H1 (cell line): ENCODE data around the gene NRXN3.

ENCODE experiments used
- BCL11A ChIP-seq, 2 experiments: IDR thresholded peaks; one replicate each; pipeline ENCODE4 v1.6.1; 2011; ENCODE audit warnings: low read depth in 2 of 2, low read length in 2 of 2, mild to moderate bottlenecking in 2 of 2
- CEBPB ChIP-seq: IDR thresholded peaks from 2 replicates; pipeline ENCODE4 v1.6.1; 2012; ENCODE audit warnings: low read depth, low read length
- CHD1 ChIP-seq: IDR thresholded peaks from 2 replicates; pipeline ENCODE4 v1.6.1; 2012; ENCODE audit warnings: low read depth, low read length, improper control_type of control experiment
- CTCF ChIP-seq, 3 experiments: IDR thresholded peaks; 1 replicate in 2 of 3; 2 replicates in 1 of 3; pipeline versions ENCODE4 v1.5.1 to v1.6.1; 2011; ENCODE audit warnings: low read length in 3 of 3, mild to moderate bottlenecking in 3 of 3, inconsistent platforms in 2 of 3, low read depth in 1 of 3, moderate library complexity in 1 of 3; ENCODE audit not compliant: insufficient read depth in 1 of 3; ENCODE audit errors: control extremely low read depth in 1 of 3
- JUND ChIP-seq: IDR thresholded peaks from 2 replicates; pipeline ENCODE4 v1.6.1; 2011; ENCODE audit warnings: mild to moderate bottlenecking, improper control_type of control experiment, low read length
- POLR2A ChIP-seq, 2 experiments: IDR thresholded peaks; 1 replicate in 1 of 2; 2 replicates in 1 of 2; pipeline ENCODE4 v1.6.1; 2011; ENCODE audit warnings: low read depth in 2 of 2, low read length in 2 of 2, mild to moderate bottlenecking in 2 of 2; ENCODE audit errors: control extremely low read depth in 1 of 2
- POLR2AphosphoS5 ChIP-seq: IDR thresholded peaks from 2 replicates; pipeline ENCODE4 v1.6.1; 2011; ENCODE audit warnings: low read depth, low read length
- RAD21 ChIP-seq, 2 experiments: IDR thresholded peaks in 1 of 2; conservative IDR thresholded peaks in 1 of 2; 2 replicates each; pipeline ENCODE4 v1.6.1; 2011; ENCODE audit warnings: low read depth in 2 of 2, low read length in 2 of 2, improper control_type of control experiment in 1 of 2, inconsistent platforms in 1 of 2, mild to moderate bottlenecking in 1 of 2, moderate library complexity in 1 of 2
- RXRA ChIP-seq: IDR thresholded peaks from 2 replicates; pipeline ENCODE4 v1.6.1; 2011; ENCODE audit warnings: low read depth, mild to moderate bottlenecking, low read length, moderate library complexity; ENCODE audit not compliant: insufficient read depth
- TEAD4 ChIP-seq: IDR thresholded peaks from 2 replicates; pipeline ENCODE4 v1.6.1; 2012; ENCODE audit warnings: low read depth, low read length, inconsistent platforms, mixed read lengths
- TF ChIP-seq, protein P1 (sequence below): IDR thresholded peaks from 2 replicates; pipeline ENCODE4 v1.6.1; 2011; ENCODE audit warnings: low read depth, mild to moderate bottlenecking, low read length; ENCODE audit not compliant: insufficient read depth

DNA sequence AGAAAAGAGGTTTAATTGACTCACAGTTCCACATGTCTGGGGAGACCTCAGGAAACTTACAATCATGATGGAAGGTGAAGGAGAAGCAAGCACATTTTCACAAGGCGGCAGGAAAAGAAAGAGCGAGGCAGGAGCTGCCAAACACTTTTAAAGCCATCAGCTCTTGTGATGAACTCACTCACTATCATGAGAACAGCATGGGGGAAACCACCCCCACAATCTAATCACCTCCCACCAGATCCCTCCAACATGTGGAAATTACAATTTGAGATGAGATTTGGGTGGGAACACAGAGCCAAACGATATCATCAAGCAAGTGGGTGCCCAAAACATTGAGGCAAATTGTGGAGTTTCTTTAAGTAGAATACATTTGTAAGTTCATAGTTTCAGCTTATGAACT is 1083.4 kb downstream of the NRXN3 start:
- TF ChIP-seq CTCF (IDR thresholded peaks at IDR 0.05; ENCODE audit: control extremely low read depth in 1 of 3, insufficient read depth in 1 of 3, low read depth in 1 of 3, low read length in 3 of 3) (no peak), RAD21 (IDR thresholded peaks at IDR 0.05 in 1 of 2, conservative IDR thresholded peaks at IDR 0.05 in 1 of 2; ENCODE audit: low read depth in 2 of 2, low read length in 2 of 2) (no peak), POLR2A (IDR thresholded peaks at IDR 0.05; ENCODE audit: control extremely low read depth in 1 of 2, low read depth in 2 of 2, low read length in 2 of 2) (no peak), POLR2AphosphoS5 (no peak), BCL11A (IDR thresholded peaks at IDR 0.05; ENCODE audit: low read depth in 2 of 2, low read length in 2 of 2) (no peak), CEBPB (no peak), RXRA (no peak), TEAD4 (no peak), CHD1 (no peak), JUND (no peak)
- TF ChIP-seq, protein P1, sequence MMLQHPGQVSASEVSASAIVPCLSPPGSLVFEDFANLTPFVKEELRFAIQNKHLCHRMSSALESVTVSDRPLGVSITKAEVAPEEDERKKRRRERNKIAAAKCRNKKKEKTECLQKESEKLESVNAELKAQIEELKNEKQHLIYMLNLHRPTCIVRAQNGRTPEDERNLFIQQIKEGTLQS = no peak
